ENCODE data around the gene ODAD2. TPM values are rescaled to one million over a fixed set of nuclear protein-coding genes. Genes with fewer than 3 reads are reported as not detected.

The ODAD2 gene
- total and polyA plus RNA-seq, 2 of the 8 experiments (the other 6 are each of a cell fraction or from before 2014, with no cell fraction given) = 0.95 to 4.3 TPM

- Histone ChIP-seq H3K4me2 (ENCODE audit: insufficient read depth in 1 of 2, low read depth in 2 of 2, low read length in 2 of 2) (no peak overlapping the region), H3K79me1 (ENCODE audit: low read depth, low read length) (no peaks in the 10 kb centered on the region), H3K23ac (ENCODE audit: insufficient read length) (no peak overlapping the region), H4K8ac (ENCODE audit: extremely low read depth, insufficient read depth, low read length) (no peak overlapping the region), H3K23me2 (ENCODE audit: low read depth, low read length) (no peaks in the 10 kb centered on the region), H3K18ac (ENCODE audit: extremely low read depth, low read length) (0 out of 2 replicates have a peak overlapping the region, but pooled peaks have one; percentile 5), H2AFZ (ENCODE audit: low read length) (no peak overlapping the region), H2BK15ac (ENCODE audit: low read length) (no peak overlapping the region), H2BK20ac (ENCODE audit: low read length) (no peak overlapping the region), H4K5ac (ENCODE audit: insufficient read length, low read depth, low read length) (no peak overlapping the region), H2AK5ac (ENCODE audit: low read depth, low read length) (no peak overlapping the region), H2BK12ac (ENCODE audit: low read depth, low read length) (no peak overlapping the region), H3K9ac (replicated peaks in 1 of 4; ENCODE audit: extremely low read depth in 1 of 4, low read depth in 3 of 4, low read length in 3 of 4) (no peak overlapping the region), H3K36me3 (ENCODE audit: control insufficient read depth in 2 of 4, insufficient read depth in 4 of 4, low read length in 3 of 4) (no peaks in the 10 kb centered on the region), H3K4ac (replicated peaks; ENCODE audit: insufficient read length, low read depth, low read length) (no peak overlapping the region), H3K4me3 (ENCODE audit: extremely low read depth in 1 of 4, insufficient read depth in 2 of 4, low read depth in 3 of 4, low read length in 4 of 4) (no peak overlapping the region), H2BK5ac (ENCODE audit: low read depth, low read length) (no peak overlapping the region), H4K20me1 (replicated peaks in 1 of 2; ENCODE audit: control insufficient read depth in 1 of 2, insufficient read depth in 2 of 2, low read length in 2 of 2) (no peaks in the 10 kb centered on the region), H3K14ac (ENCODE audit: insufficient read length) (no peak overlapping the region), H3K27me3 (replicated peaks in 1 of 4; ENCODE audit: control insufficient read depth in 3 of 4, extremely low read depth in 1 of 4, insufficient read depth in 3 of 4, low read length in 3 of 4) (no peaks in the 10 kb centered on the region), H3K79me2 (ENCODE audit: control insufficient read depth in 1 of 2, insufficient read depth in 2 of 2, low read length in 2 of 2) (no peaks in the 10 kb centered on the region), H3K4me1 (replicated peaks in 1 of 4; ENCODE audit: control insufficient read depth in 3 of 4, insufficient read depth in 4 of 4, low read length in 3 of 4) (no peaks in the 10 kb centered on the region), H2BK120ac (replicated peaks; ENCODE audit: low read depth, low read length) (no peak overlapping the region), H4K91ac (replicated peaks; ENCODE audit: insufficient read length, low read length) (no peak overlapping the region), H3K56ac (replicated peaks; ENCODE audit: insufficient read length, low read depth, low read length) (no peak overlapping the region), H3K27ac (ENCODE audit: low read depth, low read length) (no peak overlapping the region), H3K9me3 (ENCODE audit: insufficient read depth in 2 of 2, low read depth in 1 of 2, low read length in 1 of 2) (no peaks in the 10 kb centered on the region)
- no peak for FAIRE-seq
- CTCF ChIA-PET (ENCODE audit: partially characterized antibody) = no interaction called here
- DNase-seq (ENCODE audit: low read depth in 1 of 2, low spot score in 2 of 2) = no peak
- TF ChIP-seq TAF7 (optimal IDR thresholded peaks at IDR 0.05; ENCODE audit: borderline replicate concordance, low read depth, low read length) = no peak
- peak in 1 of 3 experiments; percentile 22; a peak in 1 of 4 replicates for TF ChIP-seq CTCF (IDR thresholded peaks at IDR 0.05; ENCODE audit: control extremely low read depth in 1 of 3, insufficient read depth in 1 of 3, low read depth in 1 of 3, low read length in 3 of 3)
- TF ChIP-seq PHF8 (conservative IDR thresholded peaks at IDR 0.05; ENCODE audit: low read depth, low read length) = no peak
- no peak for TF ChIP-seq RXRA (IDR thresholded peaks at IDR 0.05; ENCODE audit: insufficient read depth, low read depth, low read length)
- POLR2A ChIA-PET (ENCODE audit: partially characterized antibody) = no interaction called here
- 86% methylated on average over 6 of the region's 6 CpGs; no CpG with 5 or more reads in 1 of the 2 experiments for WGBS, 2 experiments (ENCODE audit: extremely low coverage in 1 of 2, insufficient coverage in 1 of 2, insufficient read length in 1 of 2, insufficient replicate concordance in 2 of 2, low coverage in 1 of 2, low lambda C conversion rate in 2 of 2, missing lambda C conversion rate in 1 of 2)
Measured at GRCh38 chr10:27833792-27834191, 165.1 kb downstream of the ODAD2 start.

Measured in H1 (cell line).